CD4-positive, alpha-beta T cell treated with Interleukin-10 for 1 hour (primary cell): ENCODE data around the gene STUM.
"Not testable (repeated sequence)": the region's sequence is repeated elsewhere in the genome, so short reads cannot be mapped to it uniquely, and the experiment has no call there.

Source experiments
- DNase-seq: peaks from one replicate; pipeline ENCODE4 v3.0.0-alpha.2; 2020

The STUM gene

GRCh38 chr1:226586116-226586515 lies 37.6 kb downstream of the STUM start:
- DNase-seq, result no peak

- no peak for DNase-seq
Observed at GRCh38 chr1:226586650-226587422, 38.3 kb downstream of the STUM start.

- DNase-seq, result no peak
Observed at GRCh38 chr1:226588484-226588883, 39.9 kb downstream of the STUM start.

GRCh38 chr1:226589008-226589733 lies 40.6 kb downstream of the STUM start:
- no peak for DNase-seq

DNA sequence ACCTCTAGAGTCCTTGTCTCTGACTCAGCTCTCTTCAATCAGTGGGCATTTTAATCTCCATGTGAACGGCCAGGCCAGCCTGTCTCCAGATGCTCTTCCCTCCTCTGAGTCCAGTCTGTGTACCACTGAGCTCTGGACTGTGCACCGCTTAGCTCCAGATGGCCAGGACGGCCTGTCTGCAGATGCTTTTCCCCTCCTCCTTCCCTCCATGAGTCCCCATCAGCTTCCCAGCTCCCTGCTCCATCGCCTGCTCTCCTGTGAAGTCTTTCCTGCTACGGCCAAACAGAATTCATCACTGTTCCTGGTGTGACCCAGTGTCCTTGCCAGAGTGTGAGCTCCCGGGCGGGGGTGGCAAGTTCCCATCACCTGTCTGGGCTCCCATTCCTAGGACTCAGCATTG lies 42.0 kb downstream of the STUM start:
- DNase-seq, result no peak

DNA sequence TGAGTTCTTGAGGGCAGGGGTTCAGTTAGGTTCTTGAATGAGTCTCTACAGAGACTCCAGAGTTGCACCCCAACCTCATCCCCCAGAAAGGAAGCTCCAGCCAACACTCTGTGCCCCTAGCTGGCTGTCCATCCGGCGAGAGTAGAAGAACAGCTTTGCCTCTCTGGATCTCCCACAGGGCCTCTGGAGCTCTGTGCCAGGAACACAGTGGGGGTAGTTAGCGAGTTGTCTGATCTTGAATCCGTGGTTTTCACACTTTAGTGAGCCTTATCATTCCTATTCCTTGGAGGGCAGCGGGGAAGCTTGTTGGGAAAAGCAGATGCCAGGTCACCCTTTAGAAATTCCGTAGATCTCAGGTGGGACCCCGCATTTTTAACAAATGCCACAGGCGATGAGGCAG lies 45.0 kb downstream of the STUM start:
- DNase-seq, result no peak

DNA sequence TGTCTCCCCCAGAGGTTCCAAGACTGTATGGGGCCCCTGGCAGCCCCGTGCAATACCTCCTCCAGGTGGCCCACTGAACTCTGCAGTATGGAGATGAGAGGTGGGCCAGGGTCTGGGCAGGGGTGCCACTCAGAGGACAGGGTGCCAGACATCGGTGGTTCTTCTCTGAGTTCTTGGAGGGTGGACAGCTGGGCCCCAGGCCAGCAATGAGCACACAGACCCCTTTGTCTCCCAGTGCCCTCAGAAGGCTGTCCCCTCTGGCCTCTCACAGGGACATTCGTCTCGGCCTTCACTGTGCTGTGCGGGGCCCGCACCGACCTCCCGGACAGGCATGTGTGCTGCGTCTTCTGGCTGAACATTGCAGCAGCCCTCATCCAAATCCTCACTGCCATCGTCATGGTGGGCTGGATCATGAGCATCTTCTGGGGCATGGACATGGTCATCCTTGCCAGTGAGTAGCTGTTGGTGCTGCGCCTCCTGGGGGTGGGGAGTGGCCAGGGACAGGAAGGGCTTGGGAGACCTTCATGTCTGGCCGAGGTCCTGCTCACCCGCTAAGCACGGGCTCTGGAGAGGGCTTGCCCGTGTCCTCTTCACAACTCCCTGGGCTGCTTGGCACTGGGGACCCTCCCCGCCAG lies 48.1 kb downstream of the STUM start:
- DNase-seq, result no peak

DNA sequence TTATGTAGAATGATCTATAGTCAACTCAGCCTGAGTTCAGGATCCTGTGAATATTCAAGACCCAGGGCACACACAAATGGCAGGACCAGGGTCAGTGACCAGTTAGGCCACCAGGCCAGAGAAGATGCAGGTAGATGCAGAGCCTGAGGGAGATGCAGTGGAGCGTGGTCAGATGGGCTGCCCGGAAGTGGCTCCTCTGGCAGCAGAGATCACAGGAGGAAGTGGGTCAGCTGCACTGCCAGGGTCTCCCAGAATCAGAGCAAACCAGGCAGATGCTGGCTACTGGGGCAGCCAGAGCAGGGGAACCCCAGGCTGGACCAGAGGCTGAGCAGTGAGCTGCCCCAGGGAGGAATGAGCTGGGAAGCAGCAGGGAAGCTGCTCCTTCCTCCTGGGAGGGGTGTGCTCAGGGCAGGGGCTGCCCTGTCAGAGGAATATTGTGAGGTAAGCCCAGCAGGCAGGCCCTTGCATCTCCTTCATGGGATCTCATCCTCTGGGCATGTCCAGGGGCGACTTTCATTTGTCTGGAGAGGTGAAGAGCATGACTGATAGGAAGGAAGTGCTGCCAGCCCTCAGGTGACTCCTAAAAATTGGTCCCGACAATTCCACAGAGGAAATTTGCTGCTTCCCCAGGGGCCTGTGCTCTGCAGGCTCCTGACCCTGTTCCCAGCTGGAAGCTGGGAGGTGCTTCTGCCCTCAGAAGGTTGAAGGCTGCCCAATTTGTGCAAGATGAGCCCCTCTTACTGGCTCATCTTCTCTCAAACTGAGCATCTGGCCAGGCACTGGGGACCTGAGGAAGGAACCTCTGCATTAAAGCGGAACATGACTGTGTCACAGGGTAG lies 49.3 kb downstream of the STUM start:
- DNase-seq, result no peak

DNA sequence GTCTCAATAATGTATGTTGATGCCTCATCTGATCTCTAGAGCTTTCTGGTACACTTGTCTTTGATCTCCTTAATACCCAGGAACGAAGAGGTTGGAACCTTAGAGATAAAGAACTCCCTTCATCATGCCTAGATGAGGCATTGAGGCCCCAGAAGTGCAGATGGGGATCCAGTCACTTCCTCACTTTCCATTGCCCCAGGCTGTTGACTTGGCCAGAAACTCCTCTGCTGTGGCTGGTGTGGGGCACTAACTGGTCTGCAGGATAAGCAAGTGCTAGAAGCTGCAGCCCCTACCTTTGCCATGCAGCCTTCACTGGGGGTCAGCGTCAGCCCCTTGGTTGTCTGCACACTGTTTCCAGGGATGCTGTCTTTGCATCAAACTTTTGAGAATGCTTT lies 49.9 kb downstream of the STUM start:
- no peak for DNase-seq

DNA sequence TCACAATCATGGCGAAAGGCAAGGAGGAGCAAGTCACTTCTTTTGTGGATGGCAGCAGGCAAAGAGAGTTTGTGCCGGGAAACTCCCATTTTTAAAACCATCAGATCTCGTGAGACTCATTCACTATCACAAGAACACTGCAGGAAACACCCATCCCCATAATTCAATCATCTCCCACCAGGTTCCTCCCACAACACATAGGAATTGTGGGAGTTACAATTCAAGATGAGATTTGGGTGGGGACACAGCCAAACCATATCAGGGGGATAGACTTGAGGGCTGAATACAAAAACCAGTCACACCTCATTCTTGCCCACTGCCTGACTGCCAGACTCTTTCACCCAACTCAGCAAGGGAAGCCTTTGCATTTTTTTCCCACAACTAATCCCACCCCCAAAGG lies 50.4 kb downstream of the STUM start:
- DNase-seq, result not testable (repeated sequence)

DNA sequence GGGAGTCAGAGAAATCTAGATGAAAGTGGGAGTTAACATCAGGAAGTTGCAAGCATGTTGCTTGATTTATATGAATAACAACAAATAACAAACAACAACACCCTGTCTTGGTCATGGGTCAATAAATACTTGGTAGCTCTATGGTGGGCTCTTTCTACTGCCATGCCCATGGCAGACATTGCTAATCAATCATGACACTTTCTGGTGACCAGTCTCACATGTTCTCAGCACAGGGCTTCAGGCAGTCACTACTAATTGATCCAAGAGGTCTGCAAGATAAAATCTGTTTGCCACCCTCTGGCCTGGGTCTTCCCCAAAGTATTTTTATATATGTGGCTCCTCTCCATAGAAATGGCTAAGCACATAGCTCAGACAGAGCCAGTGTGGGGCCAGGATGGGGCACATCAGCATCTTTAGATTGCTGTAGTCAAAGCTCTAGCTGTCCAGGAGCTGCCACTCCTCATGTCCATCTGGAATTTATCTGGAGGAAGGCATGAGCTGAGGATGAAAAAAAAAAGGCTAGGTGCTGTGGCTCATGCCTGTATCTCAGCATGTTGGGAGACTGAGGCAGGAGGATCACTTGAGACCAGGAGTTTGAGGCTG lies 51.2 kb downstream of the STUM start:
- no peak for DNase-seq

- DNase-seq, result no peak
Observed at GRCh38 chr1:226600254-226600653, 51.7 kb downstream of the STUM start.

DNA sequence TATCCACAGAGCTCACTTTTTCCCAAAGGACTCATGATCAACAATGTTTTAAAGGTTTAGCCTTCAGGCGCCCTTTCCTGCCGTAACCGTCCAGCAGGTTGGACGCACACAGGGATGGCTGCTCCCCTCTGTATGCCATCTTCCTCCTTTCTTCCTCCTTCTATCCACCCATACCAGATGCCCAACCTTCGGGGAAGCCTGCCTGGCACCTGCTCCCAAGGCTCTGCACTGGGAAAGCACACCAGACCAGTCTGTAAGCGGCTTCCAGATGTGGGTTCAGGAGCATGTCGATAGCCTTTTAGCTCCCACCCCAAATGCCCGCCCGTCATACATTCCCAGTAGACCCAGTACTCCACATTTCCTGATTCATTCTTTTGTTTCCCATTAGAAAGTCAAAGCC lies 52.9 kb downstream of the STUM start:
- no peak for DNase-seq

GRCh38 chr1:226602186-226603021 lies 53.8 kb downstream of the STUM start:
- no peak for DNase-seq

DNA sequence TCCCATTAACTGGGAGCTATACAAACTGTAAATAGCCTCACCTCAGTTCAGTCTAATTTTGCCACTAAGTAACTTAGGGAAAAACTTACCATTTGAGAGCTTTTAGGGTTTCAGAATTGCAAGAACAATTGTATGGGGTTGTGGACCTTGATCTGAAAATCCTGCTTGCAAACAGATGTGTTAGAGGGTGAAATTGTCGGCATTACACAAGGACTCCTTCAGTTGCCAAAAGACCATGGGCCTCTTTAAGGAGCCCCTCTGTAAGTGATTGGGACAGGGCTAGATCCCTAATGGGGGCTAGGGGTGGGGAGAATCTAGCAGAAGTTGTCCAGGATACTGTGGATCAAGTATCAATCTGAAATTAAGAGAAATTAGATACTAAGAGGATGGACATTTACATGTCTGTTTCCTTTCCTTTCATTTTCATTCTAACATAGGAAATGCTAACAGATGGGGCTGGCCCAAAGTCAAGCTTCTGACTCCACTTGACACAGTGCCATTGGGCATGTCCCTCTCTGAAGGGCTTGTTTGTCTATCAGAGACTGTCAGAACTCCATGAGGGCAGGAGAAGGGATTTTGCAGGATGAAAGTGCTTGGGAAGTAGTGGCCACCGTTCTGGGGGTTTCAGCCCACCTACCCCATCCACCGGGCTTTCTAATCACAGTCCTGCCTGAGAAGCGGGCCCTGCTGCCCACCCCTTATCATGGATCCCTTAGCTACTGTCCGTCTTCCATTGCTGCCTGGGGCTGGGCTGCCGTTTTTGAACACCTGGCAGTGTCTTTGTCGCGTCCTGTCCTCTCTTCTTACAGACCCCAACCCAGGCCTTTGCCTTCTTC lies 54.7 kb downstream of the STUM start:
- no peak for DNase-seq

DNA sequence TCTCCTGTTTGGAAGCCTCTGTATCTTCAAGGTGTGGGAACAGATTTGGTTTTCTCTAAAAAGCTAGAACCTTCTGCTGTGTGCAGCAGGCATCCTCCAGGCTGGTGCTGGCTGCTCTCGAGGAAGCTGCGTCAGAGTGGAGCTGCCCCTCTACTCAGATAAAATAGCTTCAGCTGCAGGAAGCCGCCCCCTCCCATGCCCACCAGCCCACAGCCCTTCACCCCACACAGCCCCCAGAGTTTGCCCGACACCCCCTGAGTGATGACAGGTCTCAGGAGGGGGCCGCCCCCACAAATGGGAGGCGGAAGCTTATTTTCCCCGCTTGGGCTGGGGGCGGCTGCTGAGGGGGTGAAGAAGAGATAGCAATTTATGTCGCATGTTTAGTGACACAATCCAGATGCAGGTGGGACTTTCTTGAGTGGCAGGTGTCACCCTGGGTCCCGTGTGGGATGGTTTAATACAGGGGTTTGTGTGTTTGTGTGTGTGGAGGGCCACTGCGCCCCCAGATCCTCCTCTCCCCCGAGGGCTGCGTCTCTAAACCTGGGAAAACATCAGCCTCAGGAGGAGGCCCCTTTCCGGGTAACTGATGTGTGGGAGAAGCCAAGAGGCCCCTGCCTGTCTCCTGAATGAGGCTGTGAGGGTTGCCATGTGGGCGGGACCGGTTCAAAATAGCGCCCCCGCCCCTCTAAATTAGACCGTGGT lies 55.4 kb downstream of the STUM start:
- DNase-seq, result no peak

DNA sequence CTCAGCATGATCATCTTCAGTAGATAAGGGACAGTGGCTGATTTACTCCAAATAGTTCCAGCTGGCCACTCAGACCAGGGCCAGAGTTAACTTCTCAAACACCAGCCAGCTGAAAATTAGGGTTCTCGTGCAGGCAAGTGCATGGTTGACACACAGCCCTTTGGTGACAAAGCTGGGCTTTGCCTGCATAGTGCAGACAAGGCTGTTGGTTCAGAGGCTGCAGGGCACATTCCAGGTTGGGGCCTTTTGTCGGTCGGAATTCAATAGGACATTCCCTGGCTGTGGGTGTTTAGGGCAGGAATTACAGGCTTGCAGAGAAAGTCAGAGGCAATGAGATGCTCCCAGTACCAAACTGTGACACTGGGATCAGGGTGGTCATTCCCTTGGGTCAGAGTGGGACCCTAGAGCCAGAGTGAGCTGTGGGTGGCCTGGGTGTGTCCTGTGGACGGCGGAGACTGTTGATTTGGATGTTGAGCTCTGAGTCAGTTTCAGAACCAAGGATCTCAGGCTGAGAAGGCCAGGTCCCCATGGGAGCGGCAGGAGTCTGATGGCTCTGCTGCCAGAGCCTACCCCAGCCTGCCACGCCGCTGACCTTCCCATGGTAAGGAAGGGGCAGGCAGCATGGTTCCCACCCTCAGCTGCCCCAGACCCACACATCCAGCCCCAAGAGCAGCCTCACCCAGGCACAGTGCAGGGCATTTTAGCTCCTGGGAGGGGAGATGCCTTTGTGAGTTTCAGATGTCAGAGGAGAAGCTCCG lies 56.2 kb downstream of the STUM start:
- DNase-seq, result no peak

DNA sequence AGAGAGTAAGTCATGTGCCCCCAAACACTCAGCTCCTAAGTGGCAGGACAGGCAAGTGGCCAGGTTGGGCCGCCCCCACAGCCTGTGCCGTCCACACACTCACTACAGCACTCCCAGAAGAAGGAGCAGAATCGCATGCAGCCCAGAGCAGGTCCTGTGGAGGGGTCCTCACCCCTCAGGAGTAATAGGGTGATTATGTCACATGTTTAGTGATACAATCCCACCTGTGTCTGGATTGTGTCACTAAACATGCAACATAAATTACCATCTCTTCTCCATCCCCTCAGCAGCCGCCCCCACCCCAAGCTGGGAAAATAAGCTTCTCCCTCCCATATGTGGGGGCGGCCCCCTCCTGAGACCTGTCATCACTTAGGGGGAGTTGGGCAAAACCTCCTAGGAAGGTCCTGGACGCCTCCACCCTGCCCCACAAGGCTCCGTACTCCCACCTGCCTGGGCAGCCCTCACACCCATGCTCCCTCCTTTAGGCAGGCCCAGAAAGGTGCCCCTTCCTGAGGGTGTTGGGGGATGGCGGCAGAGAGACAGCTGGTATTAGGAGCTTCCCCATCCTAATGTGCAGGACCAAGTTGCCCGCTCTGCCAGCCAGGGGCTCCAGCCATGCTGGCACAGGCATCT lies 56.9 kb downstream of the STUM start:
- DNase-seq, result no peak
